ENCODE results near the gene MRPS9.

MRPS9 gene

DNA sequence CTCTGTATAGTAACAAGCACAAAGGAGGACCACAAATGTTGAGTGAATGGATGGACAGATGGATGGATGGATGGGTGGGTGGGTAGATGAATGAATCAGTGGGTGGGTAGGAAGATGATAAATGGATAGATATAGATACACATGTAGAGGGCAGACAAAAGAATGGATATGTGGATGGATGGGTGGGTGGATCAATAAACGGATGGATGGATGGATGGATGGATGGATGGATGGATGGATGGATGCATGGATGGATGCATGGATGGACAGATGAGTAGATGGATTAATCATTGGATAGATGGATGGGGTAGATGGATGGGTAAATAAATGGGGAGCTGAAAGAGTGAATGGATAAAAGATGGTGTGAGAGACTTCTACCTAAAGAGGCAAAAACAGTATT, 111.4 kb downstream of the MRPS9 start:
- no peak for DNase-seq (ENCODE audit: low read depth)
- TF ChIP-seq, protein P1, sequence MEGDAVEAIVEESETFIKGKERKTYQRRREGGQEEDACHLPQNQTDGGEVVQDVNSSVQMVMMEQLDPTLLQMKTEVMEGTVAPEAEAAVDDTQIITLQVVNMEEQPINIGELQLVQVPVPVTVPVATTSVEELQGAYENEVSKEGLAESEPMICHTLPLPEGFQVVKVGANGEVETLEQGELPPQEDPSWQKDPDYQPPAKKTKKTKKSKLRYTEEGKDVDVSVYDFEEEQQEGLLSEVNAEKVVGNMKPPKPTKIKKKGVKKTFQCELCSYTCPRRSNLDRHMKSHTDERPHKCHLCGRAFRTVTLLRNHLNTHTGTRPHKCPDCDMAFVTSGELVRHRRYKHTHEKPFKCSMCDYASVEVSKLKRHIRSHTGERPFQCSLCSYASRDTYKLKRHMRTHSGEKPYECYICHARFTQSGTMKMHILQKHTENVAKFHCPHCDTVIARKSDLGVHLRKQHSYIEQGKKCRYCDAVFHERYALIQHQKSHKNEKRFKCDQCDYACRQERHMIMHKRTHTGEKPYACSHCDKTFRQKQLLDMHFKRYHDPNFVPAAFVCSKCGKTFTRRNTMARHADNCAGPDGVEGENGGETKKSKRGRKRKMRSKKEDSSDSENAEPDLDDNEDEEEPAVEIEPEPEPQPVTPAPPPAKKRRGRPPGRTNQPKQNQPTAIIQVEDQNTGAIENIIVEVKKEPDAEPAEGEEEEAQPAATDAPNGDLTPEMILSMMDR (IDR thresholded peaks at IDR 0.05; ENCODE audit: control insufficient read depth, insufficient read depth, low read depth, low read length, missing control alignments), result no peak
- no peak overlapping the region for H3K4me3 ChIP-seq (ENCODE audit: control insufficient read depth, low read depth, low read length)

Data from AG09309 (cell line).